Measurements from ENCODE around the gene PSD4. TPM values are rescaled to one million over a fixed set of nuclear protein-coding genes. Genes with fewer than 3 reads are reported as not detected.
A peak's percentile ranks its signal among the peaks of the same experiment; 100 is the strongest.

Gene PSD4
- total RNA-seq, 1 experiment from 2014 or later, result 1.0 TPM

GRCh38 chr2:113157118-113157896 is 16.5 kb upstream of the PSD4 start:
- Mint-ChIP-seq H3K4me1 (peaks cover 15% of the 10 kb centered on the region in 2 experiments), H3K36me3 (ENCODE audit: insufficient read depth in 1 of 3, low read depth in 3 of 3) (no peaks in the 10 kb centered on the region), H3K27ac (no peak overlapping the region), H3K4me3 (peak overlapping the region; percentile 60 to 81), H3K9me3 (no peaks in the 10 kb centered on the region), H3K27me3 (ENCODE audit: low read depth) (peaks cover 29% of the 10 kb centered on the region)
- no peak overlapping the region for H3K18ac ChIP-seq (ENCODE audit: insufficient read length, low read depth, low read length)
- H3K27ac ChIP-seq (ENCODE audit: insufficient read length, low read depth, low read length), result no peak overlapping the region
- H3K23me2 ChIP-seq (ENCODE audit: insufficient read length, low read depth, low read length, poor library complexity, severe bottlenecking), result no peaks in the 10 kb centered on the region
- no peak overlapping the region for H2BK12ac ChIP-seq (ENCODE audit: insufficient read length, low read depth, low read length)
- no peaks in the 10 kb centered on the region for H4K20me1 ChIP-seq (ENCODE audit: control insufficient read depth, insufficient read depth, insufficient read length)
- 0 out of 2 replicates have a peak overlapping the region, but pooled peaks have one; percentile 49 for H3K14ac ChIP-seq (ENCODE audit: insufficient read depth, low read length)
- H4K91ac ChIP-seq (ENCODE audit: insufficient read length, low read depth, low read length), result no peak overlapping the region
- peak; percentile 64 for DNase-seq
- peak overlapping the region; percentile 46 for H3K4me2 ChIP-seq (ENCODE audit: insufficient read depth, insufficient read length, low read length)
- no peaks in the 10 kb centered on the region for H3K79me2 ChIP-seq (ENCODE audit: insufficient read depth, low read length)
- no CpG with 5 or more reads among the region's 92 CpGs for WGBS (ENCODE audit: extremely low coverage, insufficient read length, low lambda C conversion rate)
- no peak overlapping the region for H4K8ac ChIP-seq (replicated peaks; ENCODE audit: insufficient read length, low read depth, low read length)
- no peaks in the 10 kb centered on the region for H3K4me1 ChIP-seq (ENCODE audit: insufficient read depth, low read length)
- TF ChIP-seq CTCF (conservative IDR thresholded peaks at IDR 0.05), result no peak
- H3K23ac ChIP-seq (ENCODE audit: insufficient read length, low read depth, low read length), result no peak overlapping the region
- no peak overlapping the region for H3K56ac ChIP-seq (ENCODE audit: insufficient read length, low read depth, low read length)
- H2BK20ac ChIP-seq (ENCODE audit: low read depth, low read length, poor library complexity, severe bottlenecking), result no peak overlapping the region
- H2BK5ac ChIP-seq (ENCODE audit: insufficient read length, low read length), result no peak overlapping the region
- no peak overlapping the region for H2AFZ ChIP-seq (ENCODE audit: low read length)
- no peak overlapping the region for H3K9ac ChIP-seq (ENCODE audit: extremely low read depth, insufficient read length, low read length)
- no peak overlapping the region for H3K4ac ChIP-seq (ENCODE audit: low read depth, low read length)
- no peak overlapping the region for H2BK120ac ChIP-seq (ENCODE audit: low read depth, low read length, poor library complexity, severe bottlenecking)
- no peak overlapping the region for H2BK15ac ChIP-seq (ENCODE audit: low read depth, low read length)
- H3K79me1 ChIP-seq (ENCODE audit: insufficient read depth, low read depth, low read length, poor library complexity, severe bottlenecking), result no peaks in the 10 kb centered on the region
- H3K27me3 ChIP-seq (ENCODE audit: insufficient read depth, low read length), result peaks cover 5% of the 10 kb centered on the region; the same call in 1 of the 2 replicates
- no peak overlapping the region for H4K5ac ChIP-seq (ENCODE audit: insufficient read length, low read depth, low read length)
- H3T11ph ChIP-seq (ENCODE audit: low read length), result no peak overlapping the region
- H3K9me3 ChIP-seq (ENCODE audit: control insufficient read depth, low read depth, low read length), result no peaks in the 10 kb centered on the region
- no peak overlapping the region for H2AK5ac ChIP-seq (ENCODE audit: insufficient read length, low read length)
